CD4-positive, alpha-beta memory T cell (primary cell): ENCODE measurements around the gene LPCAT1. TPM values are rescaled to one million over a fixed set of nuclear protein-coding genes. Genes with fewer than 3 reads are reported as not detected.
"Not testable (repeated sequence)": the region's sequence is repeated elsewhere in the genome, so short reads cannot be mapped to it uniquely, and the experiment has no call there.

Source experiments
- CTCF ChIA-PET: fragments of 350-600 bp; sonication (Branson Sonifier 250); formaldehyde crosslinking; loops from one replicate; lab custom pipeline; 2021; ENCODE audit warnings: inconsistent platforms; ENCODE audit not compliant: partially characterized antibody; lab: Charles Lee
- POLR2A ChIA-PET: fragments of 350-600 bp; sonication (Branson Sonifier 250); formaldehyde crosslinking; loops from one replicate; lab custom pipeline; 2021; ENCODE audit not compliant: partially characterized antibody; lab: Charles Lee
- DNase-seq, 5 donors: peaks; one replicate each; pipeline versions ENCODE4 v3.0.0 to v3.0.0-alpha.2; 2020 to 2022; ENCODE audit warnings: mixed read lengths in 1 of 5
- H3K27ac ChIP-seq: one replicate; pipeline ENCODE4 v1.7.0; 2013; ENCODE audit warnings: low read depth, low read length
- H3K27me3 ChIP-seq: 2 replicates; pipeline ENCODE4 v1.7.0; 2013; ENCODE audit warnings: mild to moderate bottlenecking, low read length, moderate library complexity; ENCODE audit not compliant: insufficient read depth
- H3K36me3 ChIP-seq: 2 replicates; pipeline ENCODE4 v1.7.0; 2013; ENCODE audit warnings: mild to moderate bottlenecking, low read length, moderate library complexity; ENCODE audit not compliant: insufficient read depth
- H3K4me1 ChIP-seq: 2 replicates; pipeline ENCODE4 v1.7.0; 2013; ENCODE audit warnings: mild to moderate bottlenecking, low read length, moderate library complexity; ENCODE audit not compliant: insufficient read depth
- H3K4me3 ChIP-seq, 2 donors: one replicate each; pipeline ENCODE4 v1.7.0; 2013; ENCODE audit warnings: low read length in 2 of 2, mild to moderate bottlenecking in 1 of 2
- H3K9me3 ChIP-seq, 2 donors: one replicate each; pipeline ENCODE4 v1.7.0; 2013; ENCODE audit warnings: low read length in 2 of 2, control low read depth in 1 of 2; ENCODE audit not compliant: control insufficient read depth in 1 of 2
- H3K27ac Mint-ChIP-seq, 7 donors: one replicate each; pipeline ENCODE4 v1.8.0; 2020 to 2021; ENCODE audit warnings: mixed read lengths in 7 of 7, mild to moderate bottlenecking in 6 of 7, inconsistent platforms in 3 of 7, moderate library complexity in 3 of 7
- H3K27me3 Mint-ChIP-seq, 2 donors: one replicate each; pipeline ENCODE4 v1.8.0; 2020 to 2021; ENCODE audit warnings: mixed read lengths in 2 of 2
- H3K36me3 Mint-ChIP-seq, 2 donors: one replicate each; pipeline ENCODE4 v1.8.0; 2020 to 2021; ENCODE audit warnings: mixed read lengths in 2 of 2, inconsistent platforms in 1 of 2, mild to moderate bottlenecking in 1 of 2
- H3K4me1 Mint-ChIP-seq, 4 donors: one replicate each; pipeline ENCODE4 v1.8.0; 2020 to 2021; ENCODE audit warnings: mixed read lengths in 4 of 4, mild to moderate bottlenecking in 1 of 4
- H3K4me3 Mint-ChIP-seq, 8 donors: one replicate each; pipeline ENCODE4 v1.8.0; 2020 to 2021; ENCODE audit warnings: mixed read lengths in 8 of 8, mild to moderate bottlenecking in 7 of 8, moderate library complexity in 6 of 8, inconsistent platforms in 3 of 8
- H3K9me3 Mint-ChIP-seq, 8 donors: one replicate each; pipeline ENCODE4 v1.8.0; 2020 to 2021; ENCODE audit warnings: mixed read lengths in 8 of 8, mild to moderate bottlenecking in 5 of 8, inconsistent platforms in 3 of 8, moderate library complexity in 1 of 8
- intact Hi-C: fragments of 100-400 bp; cut with micrococcal nuclease; formaldehyde crosslinking; loops from one replicate; pipeline ENCODE4 v1.15.1; 2023
- polyA plus RNA-seq, 2 donors: library from polyadenylated mRNA; unstranded; fragments of 300-500 nt; fragmentation: Illumina TruSeq; gene quantifications; one replicate each; pipeline ENCODE4 v1.2.3, GENCODE V29; 2021
- total RNA-seq, 2 experiments: library from RNA; stranded (reverse); gene quantifications; one replicate each; pipeline ENCODE4 v1.2.3, GENCODE V29; 2021

The LPCAT1 gene
- 10 to 100 TPM; 62.8 to 63.6 TPM for total RNA-seq
- polyA plus RNA-seq = 10 to 100 TPM in 1 of 2 donors, 1 to 10 TPM in 1; 9.0 to 32.2 TPM

GRCh38 chr5:1523793-1524480 lies at the start of gene LPCAT1:
Gene LPCAT1 (minus strand): TSS chr5:1523960. CDS start chr5:1523844, 116 bp downstream.
- H3K9me3 Mint-ChIP-seq = no peaks in the 10 kb centered on the region

GRCh38 chr5:1571875-1572274 lies 48.1 kb upstream of the LPCAT1 start:
- H3K27me3 ChIP-seq, POLR2A ChIA-PET, H3K9me3 ChIP-seq, H3K36me3 Mint-ChIP-seq, H3K4me1 Mint-ChIP-seq, H3K36me3 ChIP-seq, H3K27me3 Mint-ChIP-seq, H3K4me1 ChIP-seq, H3K27ac ChIP-seq, DNase-seq, intact Hi-C loops, H3K4me3 ChIP-seq, H3K4me3 Mint-ChIP-seq, H3K9me3 Mint-ChIP-seq: not testable (repeated sequence)
- H3K27ac Mint-ChIP-seq = peak overlapping the region in 1 of 7 donors; percentile 81
- CTCF ChIA-PET = interaction anchor here (0.7 to 1.2 kb wide), 3 partner anchors 11 to 191 kb away, joined by 3 to 6 read pairs (median 3); no protein-coding TSS in a partner anchor

More at GRCh38 chr5:1523793-1524480, at the start of gene LPCAT1:
- no peaks in the 10 kb centered on the region for H3K27me3 Mint-ChIP-seq
- Histone ChIP-seq H3K4me1 (peaks cover 33% of the 10 kb centered on the region), H3K36me3 (no peaks in the 10 kb centered on the region), H3K9me3 (no peaks in the 10 kb centered on the region), H3K27ac (peak within 1 kb of the TSS; percentile 70), H3K4me3 (peak within 1 kb of the TSS; percentile 47 to 59), H3K27me3 (no peaks in the 10 kb centered on the region)
- ChIA-PET POLR2A (interaction anchor here (0.7 to 4.1 kb wide), 8 partner anchors 9 to 179 kb away, joined by 3 to 36 read pairs (median 4); no protein-coding TSS in a partner anchor), CTCF (no interaction called here)
- peak within 1 kb of the TSS in 6 of 7 donors; percentile 48 to 90 (median 72) for H3K27ac Mint-ChIP-seq
- peak; percentile 69 to 86 (median 79) for DNase-seq
- H3K4me3 Mint-ChIP-seq = peak within 1 kb of the TSS; percentile 80 to 92 (median 88)
- intact Hi-C loops = loop anchor here (1.0 kb wide), 3 partner anchors 12 to 277 kb away; partner anchors contain the start of gene NDUFS6
- peaks cover 3 to 15% of the 10 kb centered on the region in 2 donors for H3K36me3 Mint-ChIP-seq
- peaks cover 13 to 33% (median 22%) of the 10 kb centered on the region in 4 donors for H3K4me1 Mint-ChIP-seq

GRCh38 chr5:1570975-1571374 lies 47.2 kb upstream of the LPCAT1 start:
- CTCF ChIA-PET = interaction anchor here (0.8 kb wide), 1 partner anchor 12 kb away, joined by 6 read pairs; no protein-coding TSS in a partner anchor
- H3K9me3 ChIP-seq = no peaks in the 10 kb centered on the region
- Mint-ChIP-seq H3K36me3 (peaks cover 6% of the 10 kb centered on the region in 2 donors), H3K9me3 (no peaks in the 10 kb centered on the region), H3K4me3 (no peak overlapping the region), H3K4me1 (no peaks in the 10 kb centered on the region), H3K27me3 (no peaks in the 10 kb centered on the region), H3K27ac (peak overlapping the region in 1 of 7 donors; percentile 2)
- no peak overlapping the region for H3K27ac ChIP-seq
- no peak overlapping the region for H3K4me3 ChIP-seq
- no peaks in the 10 kb centered on the region for H3K4me1 ChIP-seq
- DNase-seq = no peak
- no peaks in the 10 kb centered on the region for H3K27me3 ChIP-seq
- intact Hi-C loops = no loop called here
- POLR2A ChIA-PET = no interaction called here
- H3K36me3 ChIP-seq = no peaks in the 10 kb centered on the region

GRCh38 chr5:1568201-1568979 lies 44.6 kb upstream of the LPCAT1 start:
- Histone ChIP-seq H3K27ac (no peak overlapping the region), H3K9me3 (no peaks in the 10 kb centered on the region), H3K4me1 (no peaks in the 10 kb centered on the region), H3K27me3 (no peaks in the 10 kb centered on the region), H3K4me3 (no peak overlapping the region), H3K36me3 (no peaks in the 10 kb centered on the region)
- POLR2A ChIA-PET = no interaction called here
- CTCF ChIA-PET = no interaction called here
- Mint-ChIP-seq H3K27ac (peak overlapping the region in 1 of 7 donors; percentile 30), H3K9me3 (no peaks in the 10 kb centered on the region), H3K4me3 (no peak overlapping the region), H3K36me3 (peaks cover 0 to 2% of the 10 kb centered on the region in 2 donors), H3K4me1 (no peaks in the 10 kb centered on the region), H3K27me3 (no peaks in the 10 kb centered on the region)
- no peak for DNase-seq
- intact Hi-C loops = loop anchor here (10.0 kb wide), 1 partner anchor 1304 kb away; no protein-coding TSS in a partner anchor

GRCh38 chr5:1567527-1568200 lies 43.9 kb upstream of the LPCAT1 start:
- H3K27me3 Mint-ChIP-seq, H3K4me1 Mint-ChIP-seq, DNase-seq, H3K27ac ChIP-seq, H3K9me3 ChIP-seq, H3K4me1 ChIP-seq, POLR2A ChIA-PET, CTCF ChIA-PET, H3K4me3 Mint-ChIP-seq, H3K9me3 Mint-ChIP-seq, H3K27ac Mint-ChIP-seq, H3K27me3 ChIP-seq, H3K4me3 ChIP-seq, H3K36me3 ChIP-seq, H3K36me3 Mint-ChIP-seq: not testable (repeated sequence)
- intact Hi-C loops = loop anchor here (10.0 kb wide), 1 partner anchor 1303 kb away; no protein-coding TSS in a partner anchor

GRCh38 chr5:1565737-1566734 lies 42.3 kb upstream of the LPCAT1 start:
- DNase-seq = no peak
- Histone ChIP-seq H3K4me3 (no peak overlapping the region), H3K27me3 (no peaks in the 10 kb centered on the region), H3K9me3 (no peaks in the 10 kb centered on the region), H3K36me3 (no peaks in the 10 kb centered on the region), H3K27ac (no peak overlapping the region), H3K4me1 (no peaks in the 10 kb centered on the region)
- H3K9me3 Mint-ChIP-seq = no peaks in the 10 kb centered on the region
- no peaks in the 10 kb centered on the region for H3K36me3 Mint-ChIP-seq
- intact Hi-C loops = loop anchor here (10.0 kb wide), 1 partner anchor 1301 kb away; no protein-coding TSS in a partner anchor
- no peak overlapping the region for H3K4me3 Mint-ChIP-seq
- CTCF ChIA-PET = no interaction called here
- POLR2A ChIA-PET = no interaction called here
- no peaks in the 10 kb centered on the region for H3K4me1 Mint-ChIP-seq
- H3K27me3 Mint-ChIP-seq = peaks cover 5% of the 10 kb centered on the region in 2 donors
- no peak overlapping the region for H3K27ac Mint-ChIP-seq
